Measurements from ENCODE around the gene PJVK. TPM values are rescaled to one million over a fixed set of nuclear protein-coding genes. Genes with fewer than 3 reads are reported as not detected.
A peak's percentile ranks its signal among the peaks of the same experiment; 100 is the strongest.

The PJVK gene
- total RNA-seq, 1 experiment from 2014 or later, result 7.4 TPM

DNA sequence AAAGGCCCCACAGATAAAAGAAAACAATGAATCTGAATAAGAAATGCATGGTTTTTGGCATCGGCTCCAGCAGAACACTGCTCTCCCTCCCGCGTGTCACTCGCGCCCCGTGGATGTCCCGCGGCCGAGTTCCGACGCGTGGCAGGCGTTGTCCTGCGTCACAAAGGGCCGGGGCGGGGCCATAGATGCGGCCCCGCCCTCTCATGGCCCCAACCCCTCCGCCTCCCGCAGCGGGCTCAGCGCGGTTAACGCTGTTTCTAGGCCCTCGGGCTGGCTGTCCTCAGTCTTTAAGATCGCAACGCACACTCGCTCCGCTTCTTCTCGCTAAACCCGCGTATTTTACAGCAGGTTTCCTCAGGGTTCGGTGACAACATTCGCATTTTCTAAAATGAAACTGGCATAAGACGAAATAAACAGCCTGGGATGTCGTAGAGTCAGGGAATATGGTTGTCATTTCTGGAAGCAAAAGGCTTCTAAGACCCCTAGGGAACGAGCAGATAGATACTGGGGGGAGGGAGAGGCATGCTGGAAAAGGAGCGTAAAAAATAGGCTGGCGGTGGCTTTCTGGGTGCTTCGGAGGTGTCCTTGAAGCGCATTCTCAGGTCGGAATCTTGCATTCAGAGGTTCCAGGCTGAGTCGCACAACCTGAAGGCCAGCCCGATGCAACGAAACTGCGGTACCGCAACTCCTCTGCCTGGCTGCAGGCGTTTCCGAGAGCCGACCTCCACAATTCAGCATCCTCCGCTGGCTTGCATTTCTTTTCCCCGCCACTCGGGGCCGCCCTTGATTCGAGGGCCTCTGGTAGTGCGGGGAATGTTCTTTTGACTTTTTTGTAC lies 27.5 kb downstream of the PJVK start, which contains the start of gene FKBP7:
Gene FKBP7 (minus strand): TSS at position 162 of the 836 bp plus-strand sequence. CDS start 101 bp downstream, at position 61.
- DNase-seq (ENCODE audit: unreplicated experiment), result peak; percentile 82
- H3K36me3 Mint-ChIP-seq (ENCODE audit: insufficient read depth, unreplicated experiment), result peaks cover 9% of the 10 kb centered on the region
- ChIA-PET CTCF (interaction anchor here (0.6 to 1.4 kb wide), 3 partner anchors 12 to 64 kb away, joined by 4 to 6 read pairs (median 6); no protein-coding TSS in a partner anchor), POLR2A (interaction anchor here (0.6 to 4.6 kb wide), 9 partner anchors 11 to 59 kb away, joined by 3 to 76 read pairs (median 4); partner anchors contain the start of genes PJVK and PRKRA)
- peak within 1 kb of the TSS; percentile 96 for H3K4me3 Mint-ChIP-seq (ENCODE audit: unreplicated experiment)
- no peaks in the 10 kb centered on the region for H3K9me3 Mint-ChIP-seq (ENCODE audit: unreplicated experiment)
- intact Hi-C loops (cut with micrococcal nuclease), result loop anchor here (1.0 kb wide), 1 partner anchor 27 kb away; the partner anchor contains the start of genes PJVK and PRKRA
- no peaks in the 10 kb centered on the region for H3K27me3 Mint-ChIP-seq (ENCODE audit: insufficient read depth, unreplicated experiment)
- H3K4me1 Mint-ChIP-seq (ENCODE audit: insufficient read depth, unreplicated experiment), result peaks cover 19% of the 10 kb centered on the region
- H3K27ac Mint-ChIP-seq (ENCODE audit: low read depth, unreplicated experiment), result peak within 1 kb of the TSS; percentile 99
- BruUV-seq (replicated peaks), result no TSS peak
- TF ChIP-seq CTCF (IDR thresholded peaks at IDR 0.05; ENCODE audit: unreplicated experiment), result peak; percentile 71

DNA sequence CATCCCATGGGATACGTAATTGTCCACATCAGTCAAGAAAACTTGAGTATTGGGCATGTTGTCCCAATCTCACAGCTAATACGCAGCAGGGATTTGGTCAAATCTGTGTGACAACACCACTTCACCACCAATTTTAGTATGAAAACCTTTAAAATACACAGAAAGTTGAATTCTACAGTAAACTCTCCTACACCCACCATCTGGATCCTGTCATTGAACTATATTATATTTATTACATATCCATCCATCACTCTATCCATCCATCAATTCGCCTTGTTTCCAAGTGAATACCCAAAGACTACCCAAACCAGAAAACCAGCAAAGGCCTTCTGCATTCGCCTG lies 28.1 kb downstream of the PJVK start:
- no TSS peak for BruUV-seq (replicated peaks)
- intact Hi-C loops (cut with micrococcal nuclease), result loop anchor here (1.0 kb wide), 1 partner anchor 28 kb away; the partner anchor contains the start of genes PJVK and PRKRA
- no peak for DNase-seq (ENCODE audit: unreplicated experiment)
- CTCF ChIA-PET, result interaction anchor here (0.6 to 1.4 kb wide), 5 partner anchors 11 to 151 kb away, joined by 3 to 6 read pairs (median 5); no protein-coding TSS in a partner anchor
- Mint-ChIP-seq H3K4me1 (ENCODE audit: insufficient read depth, unreplicated experiment) (peaks cover 19% of the 10 kb centered on the region), H3K27ac (ENCODE audit: low read depth, unreplicated experiment) (peak overlapping the region; percentile 99), H3K36me3 (ENCODE audit: insufficient read depth, unreplicated experiment) (peaks cover 9% of the 10 kb centered on the region), H3K9me3 (ENCODE audit: unreplicated experiment) (no peaks in the 10 kb centered on the region), H3K4me3 (ENCODE audit: unreplicated experiment) (peak overlapping the region; percentile 96), H3K27me3 (ENCODE audit: insufficient read depth, unreplicated experiment) (no peaks in the 10 kb centered on the region)
- no peak for TF ChIP-seq CTCF (IDR thresholded peaks at IDR 0.05; ENCODE audit: unreplicated experiment)
- POLR2A ChIA-PET, result interaction anchor here (0.6 to 4.6 kb wide), 10 partner anchors 10 to 284 kb away, joined by 3 to 76 read pairs (median 4); partner anchors contain the start of genes PJVK and PRKRA

GRCh38 chr2:178479758-178480226 lies 28.6 kb downstream of the PJVK start:
- no peaks in the 10 kb centered on the region for H3K9me3 Mint-ChIP-seq (ENCODE audit: unreplicated experiment)
- ChIA-PET POLR2A (interaction anchor here (0.6 to 4.6 kb wide), 15 partner anchors 10 to 407 kb away, joined by 3 to 76 read pairs (median 4); partner anchors contain the start of genes PJVK and PRKRA), CTCF (interaction anchor here (0.6 to 1.4 kb wide), 7 partner anchors 10 to 699 kb away, joined by 3 to 6 read pairs (median 4); no protein-coding TSS in a partner anchor)
- no TSS peak for BruUV-seq (replicated peaks)
- peak overlapping the region; percentile 96 for H3K4me3 Mint-ChIP-seq (ENCODE audit: unreplicated experiment)
- peaks cover 25% of the 10 kb centered on the region for H3K4me1 Mint-ChIP-seq (ENCODE audit: insufficient read depth, unreplicated experiment)
- peaks cover 9% of the 10 kb centered on the region for H3K36me3 Mint-ChIP-seq (ENCODE audit: insufficient read depth, unreplicated experiment)
- DNase-seq (ENCODE audit: unreplicated experiment), result no peak
- H3K27me3 Mint-ChIP-seq (ENCODE audit: insufficient read depth, unreplicated experiment), result no peaks in the 10 kb centered on the region
- intact Hi-C loops (cut with micrococcal nuclease), result loop anchor here (1.0 kb wide), 2 partner anchors 28 to 44 kb away; partner anchors contain the start of genes PJVK and PRKRA
- H3K27ac Mint-ChIP-seq (ENCODE audit: low read depth, unreplicated experiment), result peak overlapping the region; percentile 99
- TF ChIP-seq CTCF (IDR thresholded peaks at IDR 0.05; ENCODE audit: unreplicated experiment), result no peak

Measured in MCF 10A (cell line).